NCI-H2081 (cell line): ENCODE data around the gene ALG6.
"Not testable (repeated sequence)": the region's sequence is repeated elsewhere in the genome, so short reads cannot be mapped to it uniquely, and the experiment has no call there.

Experiments used
- DNase-seq, 2 experiments: peaks; one replicate each; lab custom pipeline; 2025; lab: John Stamatoyannopoulos, UW

The ALG6 gene

DNA sequence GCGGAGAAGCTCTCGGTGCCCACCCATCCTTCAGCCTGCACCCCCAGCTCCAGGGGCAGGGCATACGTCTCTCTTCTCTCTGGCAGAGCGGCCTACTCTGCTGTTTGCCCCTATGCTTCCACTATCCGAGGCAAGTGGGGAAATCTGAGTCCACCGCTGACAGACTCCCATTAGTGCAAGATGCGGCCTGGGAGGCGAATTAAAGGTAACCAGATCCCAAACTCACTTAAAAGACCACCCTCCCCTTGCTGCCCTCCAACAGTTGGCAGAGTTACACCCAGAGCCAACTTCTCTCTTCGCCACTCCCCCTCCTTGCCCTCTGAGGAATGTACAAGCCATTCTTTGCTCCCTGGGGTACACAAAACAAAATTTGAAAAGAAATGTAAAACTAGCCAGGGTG is 38.6 kb upstream of the ALG6 start:
- DNase-seq, result no peak

DNA sequence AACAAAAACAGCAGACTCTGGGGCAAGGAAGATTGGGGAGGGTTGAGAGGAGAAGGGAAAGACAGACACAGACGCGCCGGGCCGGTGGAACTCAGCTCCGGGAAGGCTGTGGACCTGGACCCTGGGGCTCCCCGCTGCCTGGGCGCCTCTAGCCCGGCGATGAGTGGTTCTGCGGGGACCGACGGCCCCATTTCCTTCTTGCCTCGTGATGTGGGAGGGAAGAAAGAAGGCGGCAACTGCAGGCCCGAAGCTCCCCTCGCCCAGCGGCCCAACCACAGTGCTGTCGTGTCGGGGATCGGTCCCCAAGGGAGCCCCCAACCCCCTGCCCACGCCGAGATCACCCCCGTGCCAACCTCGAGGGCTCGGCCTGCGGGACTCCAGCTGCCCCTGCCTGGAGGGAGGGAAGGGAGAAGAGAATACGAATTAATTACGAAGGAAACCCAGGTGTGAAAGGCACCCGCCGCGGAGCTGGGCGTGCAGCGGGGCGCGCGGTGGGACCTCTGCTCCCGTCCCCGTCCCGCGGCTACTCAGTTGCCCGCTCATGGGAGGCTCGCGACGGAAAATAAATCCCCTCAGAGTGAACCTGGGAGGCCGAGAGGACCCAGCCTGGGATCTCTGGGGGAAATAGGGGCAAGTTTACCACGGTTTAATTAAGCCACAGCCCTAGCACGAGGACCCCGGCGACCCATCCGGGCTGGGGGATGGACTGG is 37.7 kb upstream of the ALG6 start:
- DNase-seq, result no peak

DNA sequence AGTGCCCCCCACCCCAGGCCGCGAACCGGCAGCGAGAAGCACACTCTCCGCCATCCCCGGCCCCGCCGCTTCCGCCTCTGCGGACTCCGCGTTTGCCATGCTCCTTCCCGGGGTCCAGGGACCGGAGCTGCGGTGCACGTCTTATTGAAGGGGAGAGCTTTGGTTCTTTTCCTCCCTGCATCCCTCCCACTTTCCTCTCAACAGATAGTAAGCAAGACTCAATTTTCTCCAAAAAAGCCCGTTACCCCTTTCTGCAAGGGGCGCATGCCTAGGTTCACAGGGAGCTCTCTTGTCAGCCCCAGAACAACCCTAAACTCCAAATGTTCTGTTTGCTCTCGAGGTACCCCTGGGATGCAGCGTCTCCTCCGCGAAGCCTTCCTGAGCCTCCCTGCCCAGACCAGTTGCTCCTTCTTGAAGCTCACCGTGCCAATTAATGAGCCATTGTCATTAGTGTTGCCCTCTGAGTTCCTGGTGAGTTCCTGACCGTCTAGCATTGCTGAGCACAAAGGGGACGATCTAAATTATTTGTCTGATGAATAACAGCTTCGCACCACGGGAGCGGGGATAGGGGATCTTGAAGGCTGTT is 37.0 kb upstream of the ALG6 start:
- no peak for DNase-seq

DNA sequence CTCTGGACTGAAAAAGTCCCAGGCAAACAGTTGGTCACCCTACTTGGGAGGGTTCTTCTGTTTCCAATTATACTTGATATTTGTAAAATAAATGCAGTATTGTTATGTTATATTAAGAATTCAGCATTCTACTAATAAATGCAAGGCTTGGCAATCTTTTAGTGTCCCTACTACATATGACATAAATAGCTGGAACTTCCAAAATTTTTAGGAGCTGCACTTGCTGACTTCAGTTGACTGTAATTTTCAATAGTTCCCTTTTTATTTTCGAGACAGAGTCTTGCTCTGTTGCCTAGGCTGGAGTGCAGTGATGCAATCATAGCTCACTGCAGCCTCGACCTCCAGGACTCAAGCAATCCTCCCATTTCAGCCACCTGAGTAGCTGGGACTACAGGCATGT is 25.0 kb upstream of the ALG6 start:
- DNase-seq, result no peak

DNA sequence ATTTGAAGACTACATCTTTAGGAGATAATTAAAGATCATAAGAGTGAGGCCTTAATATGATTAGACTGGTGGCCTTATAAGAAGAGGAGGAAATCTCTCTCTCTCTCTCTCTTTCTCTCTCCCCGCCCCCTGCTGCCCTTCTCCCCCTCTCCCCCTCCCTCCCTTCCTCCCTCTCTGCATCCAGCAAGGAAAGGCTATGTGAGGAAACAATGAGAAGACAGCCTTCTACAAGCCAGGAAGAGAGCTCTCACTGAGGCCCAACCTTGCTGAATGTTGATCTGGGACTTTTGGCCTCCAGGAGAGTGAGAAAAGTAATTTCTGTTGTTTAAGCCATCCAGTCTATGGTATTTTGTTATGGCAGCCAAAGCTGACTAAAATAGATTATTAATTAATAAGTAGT is 23.5 kb upstream of the ALG6 start:
- no peak for DNase-seq

DNA sequence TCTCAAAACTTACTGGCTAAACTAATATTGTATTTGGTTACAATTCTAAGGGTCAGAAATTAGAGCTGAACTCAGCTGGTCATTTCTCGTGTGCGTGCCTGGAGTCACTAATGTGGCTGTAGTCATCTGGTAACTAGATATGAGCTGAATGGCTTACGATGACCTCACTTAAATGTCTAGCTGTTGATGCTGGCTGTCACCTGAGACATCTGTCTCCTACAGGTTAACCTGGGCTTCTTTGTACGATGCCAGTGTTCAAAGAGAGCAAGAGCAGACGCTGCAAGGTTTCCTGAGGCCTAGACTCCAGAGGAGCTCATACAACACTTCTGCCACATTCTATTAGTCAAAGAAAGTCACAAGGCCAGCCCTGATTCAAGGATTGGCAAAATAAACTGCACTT is 17.1 kb upstream of the ALG6 start:
- no peak for DNase-seq

DNA sequence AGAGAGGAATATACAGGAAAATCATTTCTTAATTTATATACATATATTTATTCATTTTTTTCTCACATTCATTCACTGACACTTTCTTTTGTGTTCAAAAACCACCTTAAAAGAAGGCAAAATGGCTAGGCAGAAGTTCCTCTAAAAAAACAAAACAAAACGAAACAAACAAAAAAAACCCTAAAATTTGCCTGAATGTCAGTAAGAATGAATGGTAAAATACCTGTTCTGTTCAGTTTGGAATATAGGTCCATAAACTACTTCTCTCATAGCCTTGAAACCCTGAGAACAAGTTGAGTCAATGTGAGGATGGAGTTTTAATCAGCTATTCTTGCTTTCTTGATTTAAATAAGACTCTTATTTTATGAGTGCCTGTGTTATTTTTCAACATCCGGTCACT is 14.7 kb upstream of the ALG6 start:
- DNase-seq, result no peak

DNA sequence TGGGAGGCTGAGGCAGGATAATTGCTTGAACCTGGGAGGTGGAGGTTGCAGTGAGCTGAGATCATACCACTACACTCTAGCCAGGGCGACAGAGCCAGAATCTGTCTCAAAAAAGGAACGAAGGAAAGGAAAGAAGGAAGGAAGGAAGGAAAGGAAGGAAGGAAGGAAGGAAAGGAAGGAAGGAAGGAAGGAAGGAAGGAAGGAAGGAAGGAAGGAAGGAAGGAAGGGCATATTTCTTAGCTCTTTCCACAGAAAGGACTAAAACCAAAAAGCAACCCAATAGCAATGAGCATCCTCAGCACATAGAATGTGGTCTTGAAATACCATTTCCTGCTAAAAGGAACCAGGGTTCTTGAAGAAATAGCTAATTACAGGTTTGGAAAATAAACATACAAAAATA is 11.2 kb upstream of the ALG6 start:
- not testable (repeated sequence) for DNase-seq

DNA sequence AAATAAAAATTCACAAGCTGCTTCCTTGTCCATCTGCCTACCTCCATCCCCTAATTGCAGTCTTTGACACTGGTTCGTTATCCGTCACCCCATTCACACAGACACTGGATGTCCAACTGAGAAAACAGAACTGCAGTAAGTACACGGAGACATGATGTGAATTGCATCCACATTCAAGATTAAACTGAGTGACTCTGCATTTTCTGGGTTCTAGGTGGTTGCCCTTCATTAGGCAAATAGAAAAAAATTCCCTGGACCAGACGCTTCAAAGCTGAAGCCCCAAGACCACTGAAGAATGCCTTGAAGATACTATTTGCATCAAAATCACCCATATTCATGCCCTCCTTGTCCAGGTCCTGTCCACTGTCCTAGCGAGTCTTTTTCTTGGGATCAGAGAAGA is 7.9 kb upstream of the ALG6 start:
- no peak for DNase-seq

DNA sequence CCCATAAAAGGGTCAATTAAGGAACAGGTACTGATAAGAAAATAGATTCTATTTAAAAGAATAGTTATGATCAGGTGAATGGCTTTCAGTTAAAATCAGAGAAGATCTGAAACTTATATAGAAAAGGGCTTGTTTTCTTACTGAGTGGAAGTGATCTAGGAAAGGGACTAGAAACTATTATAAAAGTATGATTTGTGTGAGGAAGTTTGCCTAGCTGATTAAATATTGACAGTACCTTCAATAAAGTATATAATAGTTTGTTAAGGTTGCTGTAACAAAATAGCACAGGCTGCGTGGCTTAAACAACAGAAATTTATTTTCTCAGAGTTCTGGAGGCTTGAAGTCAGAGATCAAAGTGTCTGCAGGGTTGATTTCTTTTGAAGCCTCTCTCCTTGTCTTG is 5.4 kb upstream of the ALG6 start:
- DNase-seq, result no peak

DNA sequence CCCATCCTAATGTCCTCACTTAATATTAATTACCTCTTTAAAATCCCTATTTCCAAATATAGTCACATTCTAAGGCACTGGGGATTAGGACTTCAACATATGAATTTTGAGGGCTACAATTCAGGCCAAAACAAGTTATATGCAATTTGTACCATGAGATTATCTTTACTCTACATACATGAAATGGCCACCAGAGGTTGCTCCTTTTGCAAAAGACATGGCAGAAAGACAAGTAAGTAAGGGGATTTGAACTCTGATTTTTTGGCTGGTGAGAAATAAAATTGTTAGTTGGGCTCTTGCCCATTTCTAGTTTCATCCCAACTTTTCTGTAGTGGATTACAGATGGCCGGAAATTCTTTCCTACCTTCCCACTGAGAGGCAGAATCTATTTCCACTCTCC is 4.8 kb upstream of the ALG6 start:
- no peak for DNase-seq

DNA sequence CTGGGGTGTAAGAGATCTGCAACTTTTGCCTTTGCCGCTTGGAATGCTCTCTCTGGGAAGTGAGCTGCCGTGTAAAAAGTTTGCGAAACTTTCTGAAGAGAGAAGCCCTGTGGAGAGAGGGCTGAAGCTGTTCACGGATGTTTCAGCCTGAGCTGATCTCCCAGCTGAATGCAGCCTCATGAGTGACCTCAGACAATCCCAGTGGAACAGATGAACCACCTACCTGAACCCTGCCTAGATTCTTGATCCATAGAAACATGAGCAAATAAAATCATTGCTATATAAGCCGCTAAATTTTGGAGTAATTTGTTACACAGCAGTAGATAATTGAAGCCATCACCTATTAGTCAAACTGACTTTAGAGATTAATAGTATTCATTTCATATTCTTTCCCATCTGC is 4.4 kb upstream of the ALG6 start:
- no peak for DNase-seq

DNA sequence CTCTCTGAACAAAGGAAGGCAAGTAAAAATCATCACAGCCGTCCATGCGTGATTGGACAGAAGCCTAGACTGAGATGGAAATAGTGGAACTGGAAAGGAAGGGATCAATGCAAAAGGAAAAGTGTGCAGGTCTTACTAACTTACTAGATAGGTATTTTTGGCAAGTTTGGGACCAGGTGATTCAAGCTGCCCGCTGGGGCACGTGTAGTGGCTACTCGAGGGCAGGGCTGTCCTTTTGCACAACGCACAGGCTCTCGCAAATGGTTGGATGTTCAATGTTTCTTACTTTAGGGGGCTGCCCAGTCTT is 566 bp upstream of the ALG6 start:
- no peak for DNase-seq

DNA sequence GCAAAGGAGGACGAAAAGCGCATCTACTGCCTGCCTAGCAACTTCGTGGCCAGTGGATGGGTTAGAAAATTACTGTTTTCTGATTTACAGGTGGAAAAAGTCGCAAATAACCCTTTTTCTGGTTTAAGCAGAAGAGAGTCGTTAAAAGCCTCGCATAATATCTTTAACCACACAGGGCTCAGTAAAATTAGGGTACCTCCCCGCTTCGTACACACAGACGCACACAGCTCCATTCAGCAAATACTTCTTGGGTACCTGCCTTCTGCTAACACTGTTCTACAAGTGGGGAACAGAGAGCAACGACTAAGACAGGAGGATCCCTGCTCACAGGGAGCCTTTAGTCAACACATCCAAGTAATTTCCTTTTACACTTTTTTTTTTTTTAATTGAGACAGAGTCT is 704 bp downstream of the ALG6 start:
- no peak for DNase-seq

DNA sequence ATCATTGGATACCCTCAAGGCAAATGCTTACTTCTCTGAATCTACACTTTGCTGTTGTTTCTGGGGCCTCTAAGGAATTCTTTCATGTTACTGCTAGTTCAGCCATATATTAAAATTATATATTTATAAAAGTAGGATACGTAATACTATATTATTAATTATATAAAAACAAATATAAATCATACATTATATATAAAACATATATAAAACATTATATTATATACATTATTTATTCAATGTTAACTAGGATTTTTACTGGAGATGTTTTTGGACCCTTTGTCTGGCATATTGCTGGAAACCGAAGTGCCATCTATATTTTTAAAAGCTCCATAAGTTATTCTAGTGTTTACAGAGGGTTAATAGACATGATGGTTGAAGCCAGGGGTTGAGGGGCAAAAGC is 12.2 kb downstream of the ALG6 start:
- no peak for DNase-seq

DNA sequence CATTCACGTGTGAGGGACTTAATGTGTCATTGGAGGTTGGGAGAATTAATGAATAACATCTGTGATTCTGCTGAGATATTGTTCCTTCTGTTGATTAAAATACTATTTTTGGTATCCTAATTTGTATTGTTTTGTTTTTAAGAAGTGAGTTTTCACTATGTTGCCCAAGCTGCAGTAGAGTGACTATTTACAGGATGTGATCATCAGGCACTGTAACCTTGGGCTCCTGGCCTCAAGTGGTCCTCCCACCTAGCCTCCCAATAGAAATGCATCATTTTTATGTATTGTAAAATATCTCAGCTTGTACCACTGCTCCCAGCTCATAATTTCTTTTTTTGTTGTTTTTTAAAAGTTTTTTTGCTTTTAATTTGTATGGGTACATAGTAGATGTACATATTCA is 14.3 kb downstream of the ALG6 start:
- DNase-seq, result no peak

DNA sequence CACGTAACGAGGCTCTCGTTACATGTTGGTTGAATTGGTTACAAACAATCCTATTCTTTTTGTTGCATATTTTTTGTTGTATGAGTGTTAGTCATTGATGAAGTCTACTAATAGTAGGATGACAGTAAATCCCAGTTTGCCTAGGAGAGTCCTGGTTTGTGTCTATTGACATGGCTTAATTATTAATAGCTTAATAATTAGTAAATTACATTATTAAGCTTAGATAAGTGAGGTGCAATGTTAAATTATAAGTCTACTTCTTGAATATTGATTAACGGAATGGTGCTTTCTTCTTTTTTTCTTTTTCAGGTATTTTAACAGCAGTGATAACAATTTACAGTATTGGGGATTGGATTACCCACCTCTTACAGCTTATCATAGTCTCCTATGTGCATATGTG is 34.5 kb downstream of the ALG6 start:
- DNase-seq, result no peak

DNA sequence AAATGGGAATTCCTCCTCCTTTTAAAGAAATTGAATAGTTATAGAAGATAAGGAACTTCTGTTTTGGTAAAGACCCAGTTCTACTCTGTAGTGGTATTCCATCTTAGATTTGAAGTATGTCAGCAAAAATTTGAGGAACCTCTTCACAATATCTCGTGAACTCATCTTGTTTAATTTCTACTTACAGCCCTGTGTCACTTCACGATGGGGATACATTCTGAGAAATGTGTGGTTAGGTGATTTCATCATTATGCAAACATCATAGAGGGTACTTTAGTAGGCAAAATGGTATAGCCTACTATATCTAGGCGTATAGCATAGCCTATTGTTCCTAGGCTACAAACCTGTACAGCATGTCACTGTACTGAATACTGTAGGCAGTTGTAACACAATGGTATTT is 36.0 kb downstream of the ALG6 start:
- no peak for DNase-seq

DNA sequence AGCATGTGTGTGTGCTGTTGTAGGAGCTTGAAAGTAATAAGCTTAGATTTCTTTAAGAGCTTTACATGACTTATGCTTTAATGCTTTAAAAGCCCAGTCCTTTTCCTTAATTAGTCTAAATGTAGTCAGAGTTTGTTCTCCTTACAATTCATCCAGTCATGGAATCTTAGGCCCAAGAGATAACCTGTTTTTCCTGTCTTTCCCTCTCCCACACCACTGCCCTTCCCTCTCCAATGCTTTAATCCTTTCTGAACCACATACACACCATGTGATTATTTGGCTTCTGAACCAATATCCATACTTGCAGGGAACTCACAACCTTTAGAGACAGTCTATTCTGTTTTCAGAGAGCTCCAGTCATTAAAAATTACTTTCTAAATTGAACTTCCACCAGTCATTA is 37.6 kb downstream of the ALG6 start:
- no peak for DNase-seq

DNA sequence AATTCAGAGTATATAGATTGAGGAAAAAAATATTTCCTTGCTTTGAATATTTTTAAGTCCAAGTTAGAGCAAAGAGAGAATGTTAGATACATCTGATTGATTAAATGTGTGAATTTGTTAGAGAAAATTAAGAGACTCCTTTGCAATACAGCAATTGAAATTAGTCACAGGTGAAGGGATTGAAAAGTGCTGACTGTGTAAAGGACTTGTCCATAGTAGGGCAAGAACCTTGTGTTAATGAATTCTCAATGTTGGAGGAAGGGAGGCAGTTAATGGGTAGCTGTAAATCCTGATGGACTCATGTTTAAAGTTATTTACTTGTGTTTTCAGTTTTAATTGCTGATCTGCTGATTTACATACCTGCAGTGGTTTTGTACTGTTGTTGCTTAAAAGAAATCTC is 38.6 kb downstream of the ALG6 start:
- no peak for DNase-seq

DNA sequence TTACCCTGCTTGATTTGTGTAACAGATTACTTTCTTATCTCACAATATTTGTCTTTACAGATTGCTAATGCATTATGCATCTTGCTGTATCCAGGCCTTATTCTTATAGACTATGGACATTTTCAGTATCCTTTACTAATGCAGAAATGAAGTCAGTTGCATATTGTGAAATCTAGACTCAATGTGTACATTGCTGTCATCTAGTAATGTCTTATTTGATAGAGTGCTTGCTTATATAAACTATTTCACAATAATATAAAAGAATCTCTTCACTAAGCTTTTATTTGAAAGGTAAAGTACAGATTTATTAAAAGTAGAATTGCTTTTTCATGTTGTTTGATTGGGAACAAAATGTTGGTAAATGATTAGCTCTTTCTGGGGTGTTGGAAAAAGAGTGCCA is 39.6 kb downstream of the ALG6 start:
- DNase-seq, result no peak

DNA sequence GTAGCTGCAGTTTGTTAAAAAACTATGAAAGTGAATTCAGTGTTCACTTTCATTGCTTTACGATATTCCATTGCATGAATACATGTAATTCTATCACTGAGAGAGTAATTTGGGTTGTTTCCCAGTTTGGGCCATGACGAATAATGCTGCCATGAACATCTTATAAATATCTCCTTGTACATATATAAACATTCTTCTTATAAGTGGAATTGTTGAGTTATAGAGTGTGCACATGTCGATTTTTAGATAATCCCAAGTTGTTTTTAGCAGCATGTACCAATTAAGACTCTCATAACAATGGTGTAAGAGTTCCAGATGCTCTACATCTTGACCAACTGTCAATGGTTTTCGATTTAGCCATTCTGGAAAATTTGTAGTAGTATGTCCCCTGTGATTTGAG is 40.9 kb downstream of the ALG6 start:
- no peak for DNase-seq

DNA sequence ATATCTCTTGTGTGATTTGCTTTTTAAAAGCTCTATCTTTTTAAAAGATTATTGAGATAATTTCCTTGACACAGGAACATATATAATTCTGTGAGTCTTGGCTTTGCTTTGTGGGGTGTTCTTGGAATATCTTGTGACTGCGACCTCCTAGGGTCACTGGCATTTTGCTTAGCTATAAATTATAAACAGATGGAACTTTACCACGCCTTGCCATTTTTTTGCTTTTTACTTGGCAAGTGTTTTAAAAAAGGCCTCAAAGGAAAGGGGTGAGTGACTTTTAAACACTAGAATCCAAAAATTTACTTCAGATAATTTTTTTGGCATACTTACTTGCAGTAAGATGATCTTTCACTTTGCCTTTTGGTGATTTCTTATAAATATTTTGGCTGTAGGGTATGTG is 43.6 kb downstream of the ALG6 start:
- no peak for DNase-seq

DNA sequence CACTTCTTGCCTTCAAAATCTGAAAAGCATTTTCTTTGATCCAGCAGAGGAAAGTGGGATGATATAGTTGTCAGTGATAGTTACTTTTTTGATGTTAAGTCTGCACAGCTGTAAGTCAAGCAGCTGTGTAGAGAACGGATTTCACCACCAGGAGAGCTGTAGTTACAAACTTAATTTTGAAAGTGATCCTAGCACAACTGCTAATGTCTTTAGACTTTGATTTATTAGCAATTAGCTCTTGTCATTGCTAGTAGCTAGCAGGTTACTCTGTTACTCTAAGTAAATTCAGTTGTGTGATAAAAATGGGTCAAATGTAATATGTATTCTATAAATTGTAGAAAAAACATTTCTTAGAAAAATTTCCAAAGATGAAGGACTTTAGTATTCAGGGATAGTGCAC is 46.0 kb downstream of the ALG6 start:
- no peak for DNase-seq
